HG03039 (cell line): ENCODE measurements around the gene CRLF1.
A peak's percentile ranks its signal among the peaks of the same experiment; 100 is the strongest.
"Not testable (repeated sequence)": the region's sequence is repeated elsewhere in the genome, so short reads cannot be mapped to it uniquely, and the experiment has no call there.

ENCODE experiments used
- ATAC-seq: cut with Tn5 transposase; IDR thresholded peaks from one replicate; pipeline ENCODE4 v1.9.1; 2021; ENCODE audit warnings: mild to moderate bottlenecking, moderate library complexity; ENCODE audit not compliant: unreplicated experiment

Gene CRLF1

DNA sequence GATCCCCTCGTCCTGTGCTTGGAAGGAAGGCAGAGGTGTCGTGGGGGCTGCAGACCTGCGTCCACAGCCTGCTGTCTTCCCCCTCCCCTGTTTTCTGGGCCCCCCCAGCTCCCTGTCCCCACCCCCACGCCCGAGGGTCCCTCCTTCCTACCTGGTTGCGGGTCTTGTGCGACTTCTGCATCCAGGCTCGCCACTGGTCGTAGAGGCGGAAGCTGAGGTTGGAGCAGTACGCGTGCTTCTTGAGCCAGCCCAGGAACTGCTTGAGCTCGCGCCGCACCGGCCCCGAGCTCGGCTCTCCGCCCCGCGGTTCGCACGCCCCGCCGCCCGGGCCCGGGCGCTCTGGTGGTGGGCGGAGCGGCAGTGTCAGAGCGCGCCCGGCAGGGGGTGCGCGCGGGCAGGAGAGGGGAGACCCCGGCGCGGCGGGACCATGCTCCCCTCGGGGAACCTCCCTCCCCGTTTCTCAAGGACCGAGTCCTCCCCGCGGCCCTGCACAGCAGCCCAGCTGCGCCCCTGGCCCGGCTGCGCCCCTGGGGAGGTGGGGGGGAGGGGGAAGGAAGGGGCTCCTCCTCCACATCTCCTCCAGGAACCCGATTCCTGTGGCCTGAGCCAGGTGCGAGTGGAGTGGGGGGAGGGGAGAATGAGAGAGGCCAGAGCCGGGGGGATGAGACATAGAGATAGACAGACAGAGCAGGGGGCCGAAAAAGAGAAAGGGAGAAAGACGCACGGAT, 12.3 kb downstream of the CRLF1 start:
- peak; percentile 47 for ATAC-seq

DNA sequence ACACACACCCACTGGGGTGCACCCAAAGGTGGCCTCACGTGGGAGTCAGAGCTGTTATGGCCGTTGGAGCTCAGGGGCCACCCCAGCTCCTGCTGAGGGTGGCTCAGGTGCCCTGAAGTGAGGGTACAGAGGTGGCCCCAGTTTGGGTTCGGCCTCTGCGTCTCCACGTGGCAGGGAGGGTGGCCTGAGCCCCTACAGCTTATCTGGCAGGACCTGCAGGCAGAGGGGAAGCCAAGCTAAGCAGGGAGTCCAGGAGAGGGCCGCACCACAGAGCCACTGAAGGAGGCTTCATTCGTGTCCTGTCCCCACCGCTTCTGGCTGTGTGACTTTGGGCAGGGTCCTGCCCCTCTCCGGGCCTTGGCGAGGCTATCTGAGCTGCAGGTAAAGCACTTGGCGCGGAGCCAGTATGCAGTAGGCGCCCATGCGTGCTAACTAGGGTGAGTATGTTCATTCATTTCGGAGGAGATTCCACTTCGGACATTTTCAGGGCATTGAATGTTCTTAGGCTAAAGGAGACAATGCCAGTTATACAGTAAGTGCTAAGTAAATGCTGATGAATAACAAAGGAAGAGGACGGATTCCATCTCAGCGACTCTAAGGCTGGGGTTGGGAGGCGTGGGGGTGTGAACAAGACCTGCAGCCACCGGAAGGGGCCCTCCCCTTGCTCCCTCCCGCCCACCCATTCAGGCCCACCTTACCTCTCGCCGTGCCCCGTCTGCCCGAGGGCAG, 13.1 kb downstream of the CRLF1 start:
- ATAC-seq = no peak

DNA sequence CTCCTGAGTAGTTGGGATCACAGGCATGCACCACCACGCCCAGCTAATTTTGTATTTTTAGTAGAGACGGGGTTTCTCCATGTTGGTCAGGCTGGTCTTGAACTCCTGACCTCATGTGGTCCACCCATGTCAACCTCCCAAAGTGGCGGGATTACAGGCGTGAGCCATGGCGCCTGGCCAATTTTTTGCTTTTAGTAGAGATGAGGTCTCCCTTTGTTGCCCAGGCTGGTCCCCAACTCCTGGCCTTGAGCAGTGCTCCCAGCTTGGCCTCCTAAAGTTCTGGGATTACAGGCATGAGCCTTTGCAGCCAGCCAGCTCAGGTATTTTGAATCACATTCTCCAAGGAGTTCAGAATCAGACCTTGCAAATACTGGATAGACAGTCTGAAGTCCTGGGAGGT, 13.9 kb downstream of the CRLF1 start:
- not testable (repeated sequence) for ATAC-seq

DNA sequence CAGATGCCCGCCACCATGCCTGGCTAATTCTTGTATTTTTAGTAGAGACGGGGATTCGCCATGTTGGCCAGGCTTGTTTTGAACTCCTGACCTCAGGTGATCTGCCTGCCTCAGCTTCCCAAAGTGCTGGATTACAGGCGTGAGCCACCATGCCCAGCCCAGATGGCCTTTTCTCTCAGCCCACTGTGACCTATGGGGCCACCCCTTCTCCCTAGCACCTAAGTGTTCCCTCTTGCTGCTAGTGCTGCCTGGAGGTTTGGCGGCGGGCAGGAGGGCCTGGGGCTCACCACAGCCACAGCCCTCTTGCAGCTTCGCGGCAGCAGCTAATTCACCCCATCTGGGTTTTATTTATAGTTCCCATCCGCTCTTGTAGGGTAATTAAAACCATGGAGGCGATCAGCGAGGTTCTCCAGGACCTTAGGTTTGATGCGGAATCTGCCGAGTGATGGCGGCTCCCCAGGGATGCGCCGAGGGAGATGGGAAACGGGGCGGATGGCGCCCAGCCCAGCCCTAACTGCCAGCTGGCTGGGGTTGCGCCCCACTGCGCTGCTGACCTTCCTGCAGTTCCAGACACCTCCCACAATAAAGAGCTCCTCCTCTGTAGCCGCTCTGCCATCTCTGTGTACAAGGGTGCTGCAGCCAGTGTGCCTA, 14.7 kb downstream of the CRLF1 start:
- no peak for ATAC-seq

DNA sequence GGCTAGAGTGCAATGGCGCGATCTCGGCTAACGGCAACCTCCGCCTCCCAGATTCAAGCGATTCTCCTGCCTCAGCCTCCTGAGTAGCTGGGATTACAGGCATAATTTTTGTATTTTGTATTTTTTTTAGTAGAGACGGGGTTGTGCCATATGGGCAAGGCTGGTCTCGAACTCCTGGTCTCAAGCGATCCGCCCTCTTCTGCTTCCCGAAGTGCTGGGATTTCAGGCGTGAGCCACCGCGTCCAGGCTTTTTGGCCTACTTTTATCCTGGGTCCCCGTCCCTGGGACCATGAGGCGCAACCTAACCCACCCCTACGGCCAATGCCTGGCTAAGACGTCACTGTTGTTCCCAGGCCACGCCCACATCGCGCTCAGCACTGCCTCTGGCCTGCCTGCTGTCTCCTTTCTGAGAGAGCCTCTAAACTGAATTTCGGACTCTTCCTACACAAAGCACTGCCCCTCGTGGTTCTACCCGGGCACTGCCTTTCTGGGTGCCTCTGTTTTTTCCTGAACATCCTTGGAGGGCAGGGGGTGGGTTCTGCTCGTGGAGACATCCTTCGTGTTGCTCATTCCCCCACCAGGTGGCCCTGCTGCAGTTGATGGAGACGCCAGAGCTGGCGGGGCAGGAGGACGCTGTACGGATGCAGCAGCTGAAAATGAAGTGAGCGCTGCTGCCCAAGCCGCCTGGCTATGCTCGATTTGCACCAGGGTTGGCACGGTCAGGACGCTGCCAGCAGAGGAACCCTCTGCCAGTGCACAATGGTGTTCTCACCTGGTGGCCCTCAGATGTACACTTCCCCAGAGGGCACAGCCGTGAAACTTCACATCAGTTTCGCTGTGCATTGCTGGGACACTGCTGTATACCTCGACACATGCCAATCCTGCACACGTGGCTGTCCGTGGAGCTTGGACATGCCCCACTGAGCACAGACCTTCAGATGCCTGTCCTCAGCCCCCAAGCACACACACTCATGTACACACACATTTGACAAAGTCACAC, 16.0 kb downstream of the CRLF1 start:
- no peak for ATAC-seq

DNA sequence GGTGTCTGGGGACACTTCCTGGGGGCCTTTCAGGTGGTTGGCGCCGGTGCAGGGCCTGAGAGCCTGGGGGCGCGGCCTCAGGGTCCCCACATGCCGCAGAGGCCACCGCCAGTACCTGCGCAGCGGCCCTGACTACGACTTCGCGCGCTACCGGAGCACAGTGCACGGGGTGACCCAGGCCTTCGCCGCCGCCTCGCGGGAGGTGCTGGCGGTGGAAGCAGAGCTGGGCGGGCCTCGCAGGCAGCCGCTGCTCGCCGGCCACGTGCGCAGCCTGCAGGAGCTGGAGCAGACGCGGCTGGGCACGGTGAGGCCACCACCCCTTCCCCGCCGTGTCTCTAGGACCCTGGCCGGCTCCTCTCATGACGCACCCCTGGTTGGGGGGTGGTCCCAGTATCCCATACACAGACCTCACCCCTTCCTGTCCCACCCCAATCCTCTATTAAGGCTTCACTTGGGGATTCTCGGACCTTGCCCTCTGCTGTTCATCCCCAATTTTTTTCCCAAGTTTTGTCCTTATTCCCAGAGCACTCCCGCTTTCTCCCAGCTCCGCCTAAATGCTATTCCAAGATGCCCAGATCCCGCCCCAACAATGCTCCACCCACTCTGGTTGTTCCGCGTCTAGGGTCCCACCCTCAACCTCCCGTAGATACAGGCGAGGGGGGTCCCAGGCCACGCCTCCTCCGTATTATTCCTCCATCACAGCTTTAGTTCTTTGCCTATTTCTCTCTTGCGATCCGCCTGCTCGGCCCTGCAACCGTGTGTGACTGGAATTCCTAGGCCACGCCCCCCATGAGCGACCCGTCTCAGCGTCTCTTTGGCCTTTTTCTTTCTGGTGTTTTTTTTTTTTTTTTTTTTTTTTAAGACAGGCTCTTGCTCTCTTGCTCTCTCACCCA, 17.0 kb downstream of the CRLF1 start:
- peak; percentile 20 for ATAC-seq

DNA sequence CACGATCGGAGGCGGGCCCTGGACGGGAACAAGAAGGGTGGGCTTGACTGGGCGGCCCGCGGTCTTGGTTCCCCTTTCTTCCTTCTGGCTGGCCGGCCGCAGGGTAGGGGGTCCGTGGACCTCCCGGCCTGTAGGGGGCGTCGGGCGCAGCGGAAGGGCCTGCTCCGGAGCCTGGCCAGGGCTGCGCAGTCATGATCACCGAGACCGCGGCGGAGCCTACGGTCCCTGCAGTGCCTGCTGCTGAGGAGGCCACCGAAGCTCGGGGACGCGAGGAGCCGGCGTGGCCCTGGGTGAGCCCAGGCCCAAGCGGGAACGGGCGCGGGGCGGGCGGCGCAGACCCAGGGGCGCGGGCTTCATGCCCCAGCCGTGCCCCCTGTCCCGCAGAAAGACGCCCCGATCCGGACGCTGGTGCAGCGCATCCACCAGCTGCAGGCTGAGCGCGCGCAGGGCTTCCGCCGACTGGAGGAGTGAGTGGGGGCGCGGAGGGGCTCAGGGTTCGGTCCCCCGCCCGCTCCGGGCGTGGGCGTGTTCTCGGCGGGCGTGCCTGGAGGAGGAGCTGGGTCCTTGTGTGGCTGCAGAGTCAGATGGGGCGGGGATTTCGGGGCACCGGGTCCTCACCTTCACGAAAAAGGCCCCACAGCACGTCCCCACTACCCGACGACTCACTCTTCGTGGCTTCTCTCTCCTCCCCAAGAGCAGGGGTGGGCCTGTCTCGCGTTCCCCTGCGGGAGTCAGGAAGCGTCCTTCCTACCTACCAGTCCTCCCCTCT, 17.8 kb downstream of the CRLF1 start, which contains the start of gene REX1BD:
TSS of gene REX1BD (plus strand) at position 188 of the 769 bp plus-strand sequence. CDS start at position 192, 4 bp downstream.
- ATAC-seq = peak; percentile 75

DNA sequence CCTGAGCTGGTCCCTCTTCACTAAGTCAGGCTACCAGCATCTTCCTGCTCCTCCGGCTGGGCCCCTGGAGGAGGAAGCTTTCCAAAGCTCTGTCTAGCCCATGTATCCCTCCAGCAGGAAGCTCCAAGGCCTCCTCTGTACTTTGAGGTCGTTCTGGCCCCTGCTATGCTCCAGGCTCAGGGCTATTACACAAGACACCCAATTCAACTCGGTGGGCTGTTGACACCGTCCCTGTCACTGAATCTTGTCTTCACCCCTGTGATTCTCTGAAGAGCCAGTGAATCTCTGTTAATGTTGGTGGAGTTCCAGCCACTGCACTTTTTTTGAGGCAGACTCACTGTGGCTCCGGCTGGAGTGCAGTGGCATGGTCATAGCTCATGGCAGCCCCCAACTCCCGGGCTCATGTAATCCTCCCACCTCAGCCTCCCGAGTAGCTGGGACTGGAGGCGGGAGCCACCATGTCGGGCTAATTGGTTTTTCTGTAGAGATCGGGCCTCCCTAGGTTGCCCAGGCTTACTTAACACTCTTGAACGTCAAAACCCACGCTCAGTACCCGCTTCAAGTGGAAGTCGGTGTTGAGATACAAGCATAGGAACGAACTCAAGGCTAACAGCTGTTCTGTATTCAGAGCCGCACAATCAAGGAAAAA, 18.5 kb downstream of the CRLF1 start:
- ATAC-seq = no peak

DNA sequence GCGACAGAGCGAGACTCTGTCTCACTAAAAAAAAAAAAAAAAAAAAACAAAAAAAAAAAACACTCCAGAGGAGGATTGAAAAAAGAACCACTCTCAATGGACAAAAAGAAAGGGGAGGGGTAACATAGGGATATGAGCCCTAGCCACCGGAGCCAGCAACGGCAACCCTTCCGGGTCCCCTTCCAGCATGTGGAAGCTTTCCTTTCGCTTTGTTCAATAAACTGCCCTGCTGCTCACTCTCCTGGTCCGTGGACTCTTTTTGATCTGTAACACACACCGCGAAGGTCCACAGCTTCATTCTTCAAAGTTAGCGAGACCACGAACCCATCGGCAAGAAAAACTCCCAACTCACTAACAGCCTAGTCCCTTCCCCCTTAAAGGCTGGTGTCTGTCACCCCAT, 19.0 kb downstream of the CRLF1 start:
- ATAC-seq = no peak

DNA sequence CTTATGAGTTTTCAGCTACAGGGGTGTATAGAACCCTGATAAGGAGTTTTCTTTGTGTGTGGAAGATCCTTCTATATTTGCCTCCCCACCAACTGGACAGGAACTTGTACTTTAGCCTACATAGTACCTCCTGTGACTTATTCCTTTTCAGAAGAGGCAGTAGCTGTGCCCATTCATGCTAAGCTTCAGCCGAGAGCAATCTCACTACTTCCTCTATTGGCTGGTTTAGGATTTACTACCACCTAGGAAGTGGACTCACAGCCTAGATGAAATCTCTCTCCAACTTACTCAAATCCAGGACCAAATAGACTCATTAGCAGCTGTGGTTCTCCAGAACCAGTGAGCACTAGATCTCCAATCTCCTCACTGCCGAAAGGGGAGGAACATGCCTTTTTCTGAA, 20.3 kb downstream of the CRLF1 start:
- ATAC-seq = no peak

DNA sequence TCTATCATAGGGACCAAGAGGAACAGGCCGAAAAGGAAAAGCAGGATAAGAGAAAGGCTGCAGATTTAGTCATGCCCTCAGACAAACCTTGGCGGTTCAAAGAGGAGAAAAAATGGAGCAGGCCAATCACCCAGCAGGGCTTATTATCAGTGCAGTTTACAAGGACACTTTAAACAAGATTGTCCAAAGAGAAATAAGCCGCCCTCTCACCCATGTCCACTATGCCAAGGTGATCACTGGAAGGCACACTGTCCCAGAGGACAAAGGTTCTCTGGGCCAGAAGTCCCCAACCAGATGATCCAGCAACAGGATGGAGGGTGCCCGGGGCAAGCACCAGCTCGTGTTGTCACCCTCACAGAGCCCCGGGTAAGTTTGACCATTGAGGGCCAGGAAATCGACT, 26.3 kb downstream of the CRLF1 start:
- no peak for ATAC-seq

DNA sequence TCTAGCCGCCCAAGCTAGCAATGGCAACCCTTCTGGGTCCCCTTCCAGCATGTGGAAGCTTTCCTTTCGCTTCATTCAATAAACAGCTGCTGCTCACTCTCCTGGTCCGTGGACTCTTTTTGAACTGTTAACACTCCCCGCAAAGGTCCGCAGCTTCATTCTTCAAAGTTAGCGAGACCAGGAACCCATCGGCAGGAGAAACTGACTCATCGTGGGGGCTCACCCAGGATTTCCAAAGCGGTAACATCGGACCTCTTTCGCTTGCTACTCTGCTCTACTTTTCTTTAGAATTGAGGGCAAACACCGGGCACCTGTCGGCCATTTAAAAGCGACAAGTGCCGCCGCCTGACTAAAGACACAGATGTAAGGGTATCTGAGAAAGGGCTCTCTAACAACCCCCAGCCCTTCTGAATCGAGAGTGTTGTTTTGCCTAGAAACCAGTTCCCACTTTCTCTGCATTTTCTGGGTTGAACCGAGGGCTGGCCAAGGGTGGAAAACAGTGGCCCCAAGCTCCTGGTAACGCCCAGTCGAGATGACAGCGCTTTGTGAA, 29.2 kb downstream of the CRLF1 start:
- ATAC-seq = no peak

DNA sequence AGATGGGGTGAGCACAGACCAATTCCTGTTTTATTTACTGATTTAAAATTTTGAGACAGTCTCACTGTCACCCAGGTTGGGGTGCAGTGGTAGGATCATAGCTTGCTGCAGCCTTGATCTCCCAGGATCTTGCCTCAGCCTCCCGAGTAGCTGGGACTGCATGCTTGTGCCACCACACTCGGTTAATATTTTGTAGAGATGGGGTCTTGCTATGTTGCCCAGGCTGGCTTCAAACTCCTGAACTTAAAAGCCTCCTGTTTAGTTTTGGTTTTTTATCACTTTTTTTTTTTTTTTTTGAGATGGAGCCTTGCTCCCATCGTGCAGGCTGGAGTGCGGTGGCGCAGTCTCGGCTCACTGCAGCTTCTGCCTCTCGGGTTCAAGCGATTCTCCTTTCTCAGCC, 30.2 kb downstream of the CRLF1 start:
- ATAC-seq = no peak

DNA sequence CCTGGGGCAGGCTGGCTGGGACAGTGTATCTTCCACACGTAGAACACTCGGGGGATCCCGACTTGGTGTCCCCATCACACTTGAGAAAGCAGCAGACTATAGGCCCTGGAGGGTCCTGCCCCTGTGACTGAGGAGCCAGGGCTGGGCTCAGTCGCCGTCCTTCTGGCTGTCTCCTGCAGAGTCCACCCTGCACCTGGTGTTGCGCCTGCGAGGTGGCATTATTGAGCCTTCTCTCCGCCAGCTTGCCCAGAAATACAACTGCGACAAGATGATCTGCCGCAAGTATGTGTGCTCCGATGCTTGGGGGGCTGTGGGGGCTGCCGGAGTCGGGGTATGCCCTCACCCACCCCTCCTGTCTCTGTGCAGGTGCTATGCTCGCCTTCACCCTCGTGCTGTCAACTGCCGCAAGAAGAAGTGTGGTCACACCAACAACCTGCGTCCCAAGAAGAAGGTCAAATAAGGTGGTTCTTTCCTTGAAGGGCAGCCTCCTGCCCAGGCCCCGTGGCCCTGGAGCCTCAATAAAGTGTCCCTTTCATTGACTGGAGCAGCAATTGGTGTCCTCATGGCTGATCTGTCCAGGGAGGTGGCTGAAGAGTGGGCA, 31.8 kb downstream of the CRLF1 start:
- ATAC-seq = no peak

DNA sequence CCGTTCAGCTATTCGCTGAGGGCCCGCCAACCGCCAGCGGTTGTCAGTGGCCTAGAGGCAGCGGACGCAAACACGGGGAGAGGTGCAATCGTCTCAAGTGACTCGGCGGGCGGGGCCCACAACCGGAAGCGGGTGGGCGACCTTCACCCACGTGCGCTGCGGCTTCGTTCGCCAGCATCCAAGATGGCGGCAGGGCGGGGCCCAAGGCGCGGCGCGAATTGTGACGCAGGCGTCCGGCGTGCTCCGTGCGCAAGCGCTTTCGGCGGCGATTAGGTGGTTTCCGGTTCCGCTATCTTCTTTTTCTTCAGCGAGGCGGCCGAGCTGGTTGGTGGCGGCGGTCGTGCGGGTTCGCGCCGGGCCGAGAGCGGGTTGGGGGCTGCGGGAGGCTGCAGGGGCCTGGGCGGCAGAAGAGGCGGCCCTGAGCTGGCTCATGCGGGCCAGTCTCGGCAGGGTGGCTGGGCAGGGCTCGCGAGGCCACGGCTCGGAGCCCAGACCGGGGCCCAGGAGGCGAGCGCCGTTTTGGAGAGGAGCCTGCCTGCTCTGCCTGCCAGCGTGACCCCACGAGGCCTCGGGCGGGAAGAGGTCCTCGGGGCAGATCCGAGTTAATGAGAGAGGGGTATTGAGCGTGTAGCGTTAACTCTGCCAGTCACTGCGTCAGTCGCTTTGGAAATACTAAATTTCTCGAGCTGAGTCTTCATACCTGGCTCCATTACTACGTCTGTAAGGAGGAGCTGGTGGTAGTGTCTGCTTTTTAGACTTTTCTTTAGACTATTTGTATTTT, 34.8 kb downstream of the CRLF1 start, which contains the start of gene UBA52:
TSS of gene UBA52 (plus strand) at position 294 of the 781 bp plus-strand sequence. CDS start 1,444 bp downstream, outside the sequence.
- peak; percentile 79 for ATAC-seq

DNA sequence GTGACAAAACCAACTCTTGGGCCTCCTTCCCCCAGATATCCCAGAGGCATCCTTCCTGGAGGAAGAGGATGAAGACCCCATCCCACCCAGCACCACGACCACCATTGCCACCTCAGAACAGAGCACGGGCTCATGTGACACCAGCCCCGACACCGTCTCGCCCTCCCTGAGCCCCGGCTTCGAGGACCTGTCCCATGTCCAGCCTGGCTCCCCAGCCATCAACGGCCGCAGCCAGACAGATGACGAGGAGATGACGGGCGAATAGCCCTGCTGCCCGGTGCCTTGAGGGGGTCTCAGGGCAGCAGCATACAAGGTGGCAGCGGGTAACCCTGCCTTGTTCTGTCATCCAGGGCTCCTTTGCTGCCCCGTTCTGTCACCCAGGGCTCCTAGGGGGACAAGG, 38.2 kb downstream of the CRLF1 start:
- no peak for ATAC-seq

DNA sequence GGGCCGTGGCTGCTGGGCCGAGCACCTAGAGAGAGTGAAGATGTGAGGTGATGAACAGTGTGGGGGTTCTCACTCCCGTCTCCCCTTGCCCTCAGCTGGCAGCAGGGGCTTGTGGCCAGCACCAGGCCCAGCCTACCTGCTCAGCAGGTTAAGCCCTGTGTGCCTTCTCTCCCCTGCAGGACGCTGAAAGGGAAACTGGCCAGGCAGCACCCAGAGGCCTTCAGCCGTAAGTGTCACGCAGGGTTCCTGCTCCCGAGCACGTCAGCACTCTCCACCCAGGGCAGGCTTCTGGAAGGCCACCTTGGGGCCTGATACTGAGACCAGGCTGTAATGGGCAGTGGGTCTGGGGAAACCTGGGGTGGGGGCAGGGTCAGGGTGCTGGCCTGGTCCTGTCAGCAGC, 39.6 kb downstream of the CRLF1 start:
- no peak for ATAC-seq
